ENCODE results near the gene ARL13B. TPM values are rescaled to one million over a fixed set of nuclear protein-coding genes. Genes with fewer than 3 reads are reported as not detected.
A peak's percentile ranks its signal among the peaks of the same experiment; 100 is the strongest.
"Not testable (repeated sequence)": the region's sequence is repeated elsewhere in the genome, so short reads cannot be mapped to it uniquely, and the experiment has no call there.

Gene ARL13B
- total RNA-seq, 1 donor from 2014 or later, result 6.7 TPM

DNA sequence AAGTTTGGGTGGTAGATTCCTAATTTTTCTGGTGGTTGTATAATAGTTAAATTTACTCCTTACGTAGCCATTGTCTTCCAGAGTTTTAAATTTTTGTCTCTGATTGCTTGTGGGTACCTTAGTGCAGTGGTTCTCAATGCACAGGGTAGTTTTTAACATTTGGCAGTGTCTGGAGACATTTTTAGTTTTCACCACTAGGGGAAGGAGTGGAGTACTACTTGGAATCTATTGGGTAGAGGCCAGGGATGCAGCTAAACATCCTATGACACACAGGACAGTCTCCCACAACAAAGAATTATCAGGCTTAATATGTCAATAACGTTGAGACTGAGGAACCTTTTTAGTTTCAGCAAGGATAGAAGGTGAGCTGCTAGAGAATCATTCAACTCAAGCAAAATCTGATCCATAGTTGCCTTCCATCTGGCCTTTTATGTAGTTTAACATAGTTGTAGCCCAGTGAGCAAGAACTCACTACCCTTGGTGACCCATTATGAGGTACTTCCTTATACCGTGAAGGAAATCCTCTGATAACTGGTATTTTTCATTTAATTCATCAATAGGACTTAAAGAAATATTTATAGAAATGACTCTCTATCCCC lies 57.1 kb downstream of the ARL13B start:
- H3K4me3 ChIP-seq (ENCODE audit: low read depth, low read length), result no peak overlapping the region
- no peak for DNase-seq (ENCODE audit: low read depth)
- TF ChIP-seq CTCF (conservative IDR thresholded peaks at IDR 0.05; ENCODE audit: low read depth, low read length), result peak; percentile 65

- H3K4me3 ChIP-seq (ENCODE audit: low read depth, low read length), result no peak overlapping the region
- no peak for DNase-seq (ENCODE audit: low read depth)
- no peak for TF ChIP-seq CTCF (conservative IDR thresholded peaks at IDR 0.05; ENCODE audit: low read depth, low read length)
Measured at GRCh38 chr3:94043285-94043684, 63.3 kb downstream of the ARL13B start.

- DNase-seq (ENCODE audit: low read depth); H3K4me3 ChIP-seq (ENCODE audit: low read depth, low read length): not testable (repeated sequence)
Measured at GRCh38 chr3:94044100-94044936, 64.4 kb downstream of the ARL13B start.

GRCh38 chr3:94046533-94046932 lies 66.6 kb downstream of the ARL13B start:
- no peak for TF ChIP-seq CTCF (conservative IDR thresholded peaks at IDR 0.05; ENCODE audit: low read depth, low read length)
- no peak for DNase-seq (ENCODE audit: low read depth)

GRCh38 chr3:94049267-94049666 lies 69.3 kb downstream of the ARL13B start:
- no peak overlapping the region for H3K4me3 ChIP-seq (ENCODE audit: low read depth, low read length)
- no peak for DNase-seq (ENCODE audit: low read depth)
- TF ChIP-seq CTCF (conservative IDR thresholded peaks at IDR 0.05; ENCODE audit: low read depth, low read length), result no peak

More at GRCh38 chr3:94046533-94046932, 66.6 kb downstream of the ARL13B start:
- no peak overlapping the region for H3K4me3 ChIP-seq (ENCODE audit: low read depth, low read length)

DNA sequence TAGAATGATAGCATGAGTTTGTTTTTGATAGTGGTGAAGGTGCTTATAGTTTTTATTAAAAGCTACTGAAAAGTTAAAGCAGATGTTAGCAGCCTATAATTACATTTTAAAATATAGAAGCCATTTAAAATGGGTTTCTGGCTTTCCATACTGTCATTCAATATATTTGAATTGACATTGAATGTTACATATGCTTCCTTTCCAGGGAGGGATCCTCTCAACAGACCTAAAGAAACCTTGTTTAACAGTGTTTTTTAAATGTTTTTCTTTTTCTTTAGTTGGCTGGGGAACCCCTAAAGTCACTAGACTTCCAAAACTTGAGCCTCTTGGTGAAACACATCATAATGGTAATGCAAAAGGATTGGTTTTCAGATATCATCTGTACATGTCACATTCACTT lies 70.6 kb downstream of the ARL13B start:
- TF ChIP-seq CTCF (conservative IDR thresholded peaks at IDR 0.05; ENCODE audit: low read depth, low read length), result no peak
- H3K4me3 ChIP-seq (ENCODE audit: low read depth, low read length), result no peak overlapping the region
- DNase-seq (ENCODE audit: low read depth), result no peak

DNA sequence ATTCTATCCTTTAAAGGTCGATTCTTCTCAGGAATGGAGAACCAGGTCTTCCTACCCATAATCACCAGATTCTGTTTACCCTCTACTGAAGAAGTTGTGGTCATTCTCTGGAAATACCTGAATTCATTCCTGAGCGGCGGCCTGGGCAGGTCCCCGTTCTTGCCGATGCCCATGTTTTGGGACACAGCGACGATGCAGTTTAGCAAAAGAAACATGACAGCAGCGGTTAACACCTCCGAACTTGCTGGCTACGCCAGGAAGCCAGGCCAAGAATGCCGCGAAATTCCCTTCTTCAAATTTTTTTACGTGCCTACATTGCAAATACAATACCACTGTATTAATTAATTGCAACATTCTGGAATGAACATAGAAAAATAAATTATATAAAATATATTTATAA lies 81.3 kb downstream of the ARL13B start:
- DNase-seq (ENCODE audit: low read depth), result no peak
- H3K4me3 ChIP-seq (ENCODE audit: low read depth, low read length), result no peak overlapping the region
- TF ChIP-seq CTCF (conservative IDR thresholded peaks at IDR 0.05; ENCODE audit: low read depth, low read length), result no peak

All from epithelial cell of proximal tubule (primary cell).